ENCODE measurements around the gene THG1L.
A peak's percentile ranks its signal among the peaks of the same experiment; 100 is the strongest.
"Not testable (repeated sequence)": the region's sequence is repeated elsewhere in the genome, so short reads cannot be mapped to it uniquely, and the experiment has no call there.

The THG1L gene
- 9.3 to 12.4 (median 12.4) reads per million in 3 donors for total RNA-seq

DNA sequence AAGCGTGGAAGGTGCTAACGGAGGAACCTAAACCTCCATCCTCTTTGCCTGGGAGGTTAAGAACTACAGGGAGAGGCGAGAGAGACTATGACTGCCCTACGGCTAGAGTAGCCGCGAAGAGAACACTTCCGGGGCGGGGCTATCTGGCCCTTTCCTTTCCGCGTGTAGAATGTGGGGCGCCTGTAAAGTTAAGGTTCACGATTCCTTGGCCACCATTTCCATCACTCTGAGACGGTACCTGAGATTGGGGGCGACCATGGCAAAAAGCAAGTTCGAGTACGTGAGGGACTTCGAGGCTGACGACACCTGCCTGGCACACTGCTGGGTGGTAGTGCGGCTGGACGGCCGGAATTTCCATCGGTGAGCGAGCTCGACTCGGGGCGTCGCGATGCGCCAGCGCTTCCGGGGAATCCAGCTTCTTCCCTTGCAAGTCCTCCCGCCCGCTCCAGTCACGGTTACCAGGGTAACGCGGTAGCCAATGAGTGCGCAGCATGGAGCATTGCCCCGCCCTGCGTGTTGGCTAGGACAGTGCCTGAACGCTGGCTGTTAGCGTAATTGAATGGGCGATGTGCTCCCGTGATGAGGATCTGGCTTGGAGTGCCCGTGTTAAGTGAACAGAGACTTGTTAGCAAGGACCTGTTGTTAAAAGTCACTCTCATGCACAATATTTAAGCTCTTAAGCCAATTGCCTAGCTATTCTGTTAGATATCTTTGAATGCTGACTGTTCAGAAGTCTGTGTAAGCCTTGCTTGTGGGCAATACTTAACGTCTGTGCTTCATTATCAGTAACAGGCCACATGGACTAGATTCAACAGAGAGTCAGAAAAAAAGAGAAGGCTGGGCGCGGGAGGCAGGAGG lies at the start of gene THG1L:
Gene THG1L (plus strand): TSS at position 149 of the 858 bp plus-strand sequence. CDS start 21 bp downstream, at position 170.
- Histone ChIP-seq H3K27me3 (replicated peaks; ENCODE audit: control insufficient read depth, insufficient read depth, low read length, poor library complexity, severe bottlenecking) (no peaks in the 10 kb centered on the region), H3K4me3 (ENCODE audit: insufficient read depth, low read depth, low read length, poor library complexity, severe bottlenecking) (peak within 1 kb of the TSS; percentile 81), H3K9me3 (ENCODE audit: control insufficient read depth, low read length) (no peaks in the 10 kb centered on the region), H3K4me1 (ENCODE audit: control insufficient read depth, insufficient read depth, low read length, poor library complexity, severe bottlenecking) (peaks cover 6% of the 10 kb centered on the region), H3K27ac (ENCODE audit: insufficient read depth, low read length, poor library complexity, severe bottlenecking) (peak within 1 kb of the TSS; percentile 85), H3K36me3 (ENCODE audit: control insufficient read depth, insufficient read depth, low read length) (peaks cover 11% of the 10 kb centered on the region)
- peak; percentile 98 to 99 (median 98) for DNase-seq

DNA sequence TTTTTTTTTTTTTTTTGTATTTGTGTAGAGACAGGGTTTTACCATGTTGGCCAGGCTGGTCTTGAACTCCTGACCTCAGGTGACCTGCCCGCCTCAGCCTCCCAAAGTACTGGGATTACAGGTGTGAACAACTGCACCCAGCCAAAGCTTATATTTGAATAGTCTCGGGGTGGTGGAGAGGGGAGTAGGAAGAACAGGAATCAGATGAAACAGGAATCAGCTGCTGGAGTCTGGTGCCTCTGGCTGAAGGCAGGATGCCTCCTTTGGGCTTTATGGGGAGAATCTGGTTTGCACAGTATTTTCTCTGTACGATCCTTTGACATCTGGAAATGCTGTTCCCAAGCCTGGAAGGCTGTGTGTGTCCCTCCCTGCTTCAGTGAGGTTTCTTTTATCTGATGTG lies 49.0 kb upstream of the THG1L start:
- Histone ChIP-seq H3K36me3 (ENCODE audit: control insufficient read depth, insufficient read depth, low read length) (no peaks in the 10 kb centered on the region), H3K27ac (ENCODE audit: insufficient read depth, low read length, poor library complexity, severe bottlenecking) (no peak overlapping the region), H3K27me3 (replicated peaks; ENCODE audit: control insufficient read depth, insufficient read depth, low read length, poor library complexity, severe bottlenecking) (no peaks in the 10 kb centered on the region), H3K9me3 (ENCODE audit: control insufficient read depth, low read length) (no peaks in the 10 kb centered on the region), H3K4me3 (ENCODE audit: insufficient read depth, low read depth, low read length, poor library complexity, severe bottlenecking) (no peak overlapping the region), H3K4me1 (ENCODE audit: control insufficient read depth, insufficient read depth, low read length, poor library complexity, severe bottlenecking) (no peaks in the 10 kb centered on the region)
- DNase-seq = no peak

DNA sequence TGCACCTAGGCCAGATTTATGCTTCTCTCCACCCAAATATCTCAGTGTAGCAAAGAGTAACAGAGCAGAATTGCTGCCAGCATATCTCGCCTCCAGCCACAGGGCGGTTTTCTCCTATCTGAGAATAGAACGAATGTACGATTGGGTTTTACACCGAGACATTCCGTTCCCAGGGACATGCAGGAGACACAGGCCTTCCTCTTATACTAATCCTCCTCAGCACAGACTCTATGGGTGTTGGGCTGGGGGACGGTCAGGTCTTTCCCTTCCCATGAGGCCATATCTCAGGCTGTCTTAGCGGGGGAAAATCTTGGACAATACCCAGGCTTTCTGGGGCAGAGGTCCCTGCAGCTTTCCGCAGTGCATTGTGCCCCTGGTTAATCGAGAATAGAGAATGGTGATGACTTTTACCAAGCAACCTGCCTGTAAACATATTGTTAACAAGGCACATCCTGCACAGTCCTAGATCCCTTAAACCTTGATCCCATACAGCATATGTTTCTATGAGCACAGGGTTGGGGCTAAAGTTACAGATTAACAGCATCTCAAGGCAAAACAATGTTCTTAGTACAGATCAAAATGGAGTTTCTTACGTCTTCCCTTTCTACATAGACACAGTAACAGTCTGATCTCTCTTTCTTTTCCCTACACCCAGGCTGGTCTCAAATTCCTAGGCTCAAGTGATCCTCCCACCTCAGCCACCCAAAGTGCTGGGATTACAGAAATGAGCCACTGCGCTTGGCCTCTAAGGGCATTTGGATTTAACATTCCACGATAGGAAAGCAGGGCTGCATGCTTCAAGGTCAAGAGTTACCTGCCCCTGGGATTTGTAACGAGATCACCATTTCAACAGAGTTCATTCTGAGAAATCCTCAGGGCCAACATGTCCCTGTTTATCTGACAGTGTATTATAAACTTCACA lies 44.7 kb upstream of the THG1L start:
- not testable (repeated sequence) for H3K4me3 ChIP-seq (ENCODE audit: insufficient read depth, low read depth, low read length, poor library complexity, severe bottlenecking); H3K36me3 ChIP-seq (ENCODE audit: control insufficient read depth, insufficient read depth, low read length); DNase-seq; H3K9me3 ChIP-seq (ENCODE audit: control insufficient read depth, low read length); H3K4me1 ChIP-seq (ENCODE audit: control insufficient read depth, insufficient read depth, low read length, poor library complexity, severe bottlenecking); H3K27ac ChIP-seq (ENCODE audit: insufficient read depth, low read length, poor library complexity, severe bottlenecking); H3K27me3 ChIP-seq (replicated peaks; ENCODE audit: control insufficient read depth, insufficient read depth, low read length, poor library complexity, severe bottlenecking)

DNA sequence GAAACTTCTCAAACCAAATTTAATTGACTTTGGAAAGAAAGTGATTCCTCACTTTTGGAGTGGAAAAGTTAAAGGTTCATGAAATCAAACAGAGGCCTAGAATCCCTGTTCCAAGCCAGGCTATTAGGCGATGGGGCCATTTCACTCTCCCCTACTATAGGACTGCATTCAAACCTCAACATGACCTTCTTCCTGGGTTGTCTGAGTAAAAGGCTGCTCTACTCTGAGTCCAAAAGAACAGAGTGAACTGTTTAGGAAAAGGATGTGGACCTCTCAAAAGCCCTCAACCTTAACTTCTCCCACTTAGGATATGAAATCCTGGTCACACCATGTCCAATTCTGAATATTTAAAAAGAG lies 44.0 kb upstream of the THG1L start:
- no peak for DNase-seq
- Histone ChIP-seq H3K36me3 (ENCODE audit: control insufficient read depth, insufficient read depth, low read length) (no peaks in the 10 kb centered on the region), H3K9me3 (ENCODE audit: control insufficient read depth, low read length) (no peaks in the 10 kb centered on the region), H3K27me3 (replicated peaks; ENCODE audit: control insufficient read depth, insufficient read depth, low read length, poor library complexity, severe bottlenecking) (no peaks in the 10 kb centered on the region), H3K4me1 (ENCODE audit: control insufficient read depth, insufficient read depth, low read length, poor library complexity, severe bottlenecking) (no peaks in the 10 kb centered on the region), H3K4me3 (ENCODE audit: insufficient read depth, low read depth, low read length, poor library complexity, severe bottlenecking) (no peak overlapping the region), H3K27ac (ENCODE audit: insufficient read depth, low read length, poor library complexity, severe bottlenecking) (no peak overlapping the region)

DNA sequence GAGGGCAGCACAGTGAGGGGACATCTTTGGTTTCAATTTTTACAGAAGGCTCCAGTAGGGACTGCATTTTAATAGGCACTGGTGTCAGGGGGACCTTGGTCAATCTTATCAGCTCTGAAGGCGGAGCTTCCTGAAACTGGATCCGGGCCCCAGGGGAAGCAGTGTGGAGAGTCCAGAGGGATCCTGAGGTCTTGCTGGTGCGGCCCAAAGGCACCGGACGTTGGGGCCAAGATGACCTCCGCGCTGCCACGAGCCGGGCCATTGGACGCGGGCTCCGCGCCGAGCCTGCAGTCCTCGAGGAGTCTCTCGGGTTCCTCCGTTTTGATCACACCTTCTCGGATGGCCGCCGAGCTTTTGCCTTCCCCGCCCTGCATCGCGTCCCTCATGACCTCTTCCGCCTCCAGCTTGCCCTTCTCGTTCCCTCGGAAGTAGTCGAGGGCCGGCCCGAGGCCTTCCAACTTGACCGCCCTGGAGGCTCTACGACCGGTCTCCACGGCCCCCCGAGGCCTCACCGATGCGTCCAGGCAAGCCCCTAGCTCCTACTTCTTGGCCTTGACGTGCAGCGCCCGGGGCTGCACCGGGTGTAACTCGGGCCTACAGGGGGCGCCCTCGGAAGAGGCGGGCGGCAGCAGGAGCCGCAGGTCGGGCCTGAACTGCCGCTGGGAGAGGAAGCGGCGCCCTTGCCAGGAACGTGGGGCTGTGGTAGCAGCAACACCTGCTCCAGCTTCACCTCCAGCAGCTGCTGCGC lies 41.1 kb upstream of the THG1L start:
- Histone ChIP-seq H3K9me3 (ENCODE audit: control insufficient read depth, low read length) (no peaks in the 10 kb centered on the region), H3K4me3 (ENCODE audit: insufficient read depth, low read depth, low read length, poor library complexity, severe bottlenecking) (no peak overlapping the region), H3K36me3 (ENCODE audit: control insufficient read depth, insufficient read depth, low read length) (no peaks in the 10 kb centered on the region), H3K27ac (ENCODE audit: insufficient read depth, low read length, poor library complexity, severe bottlenecking) (no peak overlapping the region), H3K4me1 (ENCODE audit: control insufficient read depth, insufficient read depth, low read length, poor library complexity, severe bottlenecking) (no peaks in the 10 kb centered on the region), H3K27me3 (replicated peaks; ENCODE audit: control insufficient read depth, insufficient read depth, low read length, poor library complexity, severe bottlenecking) (no peaks in the 10 kb centered on the region)
- DNase-seq = peak in 1 of 3 donors; percentile 27

DNA sequence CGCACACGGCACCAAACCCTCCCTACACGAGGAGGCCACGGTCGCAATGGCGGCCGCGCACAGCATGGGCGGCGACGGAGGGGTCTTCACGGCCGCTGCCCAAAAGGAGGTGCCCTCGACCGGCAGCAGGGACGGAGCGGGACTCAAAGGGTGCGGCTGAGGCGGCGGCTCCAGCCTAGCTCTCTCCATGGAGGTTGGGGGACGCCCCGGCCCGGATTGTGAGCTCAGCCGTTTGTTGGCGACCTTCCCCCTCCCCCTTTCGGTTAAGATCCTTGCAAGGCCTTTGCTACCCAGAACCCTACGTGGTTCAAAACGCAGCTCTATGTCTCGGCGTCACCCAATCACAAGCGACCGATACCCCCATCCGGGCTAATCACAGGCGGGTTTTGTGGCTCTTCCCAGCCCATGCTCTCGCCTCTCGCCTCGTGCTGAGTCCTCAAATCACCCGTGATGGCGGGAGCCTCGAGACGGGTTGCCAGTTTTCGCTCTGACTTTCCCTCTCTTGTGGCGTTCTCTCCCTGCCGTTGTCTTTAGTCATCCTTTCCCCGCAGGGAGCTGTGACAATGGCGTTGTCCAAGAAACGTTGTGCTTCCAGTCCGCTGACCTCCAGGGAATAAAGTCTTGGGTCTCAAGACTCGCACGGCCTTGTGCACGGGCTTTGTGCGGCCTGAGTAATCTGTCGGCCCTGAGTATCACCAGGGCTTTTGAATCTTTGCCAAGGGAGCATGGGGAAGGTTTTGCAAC lies 40.4 kb upstream of the THG1L start:
- Histone ChIP-seq H3K27me3 (replicated peaks; ENCODE audit: control insufficient read depth, insufficient read depth, low read length, poor library complexity, severe bottlenecking) (no peaks in the 10 kb centered on the region), H3K27ac (ENCODE audit: insufficient read depth, low read length, poor library complexity, severe bottlenecking) (no peak overlapping the region), H3K9me3 (ENCODE audit: control insufficient read depth, low read length) (no peaks in the 10 kb centered on the region), H3K36me3 (ENCODE audit: control insufficient read depth, insufficient read depth, low read length) (no peaks in the 10 kb centered on the region), H3K4me1 (ENCODE audit: control insufficient read depth, insufficient read depth, low read length, poor library complexity, severe bottlenecking) (no peaks in the 10 kb centered on the region), H3K4me3 (ENCODE audit: insufficient read depth, low read depth, low read length, poor library complexity, severe bottlenecking) (no peak overlapping the region)
- no peak for DNase-seq

DNA sequence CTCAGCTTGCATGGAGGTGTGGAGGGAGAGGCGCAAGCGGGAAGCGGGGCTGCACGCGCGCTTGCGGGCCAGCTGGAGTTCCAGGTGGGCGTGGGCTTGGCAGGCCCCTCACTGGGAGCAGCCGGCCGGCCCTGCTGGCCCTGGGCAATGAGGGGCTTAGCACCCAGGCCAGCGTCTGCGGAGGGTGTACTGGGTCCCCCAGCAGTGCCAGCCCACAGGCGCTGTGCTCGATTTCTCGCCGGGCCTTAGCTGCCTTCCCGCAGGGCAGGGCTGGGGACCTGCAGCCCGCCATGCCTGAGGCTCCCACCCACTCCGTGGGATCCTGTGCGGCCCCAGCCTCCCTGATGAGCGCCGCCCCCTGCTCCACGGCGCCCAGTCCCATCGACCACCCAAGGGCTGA lies 37.4 kb upstream of the THG1L start:
- not testable (repeated sequence) for H3K9me3 ChIP-seq (ENCODE audit: control insufficient read depth, low read length); H3K36me3 ChIP-seq (ENCODE audit: control insufficient read depth, insufficient read depth, low read length); H3K4me3 ChIP-seq (ENCODE audit: insufficient read depth, low read depth, low read length, poor library complexity, severe bottlenecking); H3K27ac ChIP-seq (ENCODE audit: insufficient read depth, low read length, poor library complexity, severe bottlenecking); DNase-seq; H3K4me1 ChIP-seq (ENCODE audit: control insufficient read depth, insufficient read depth, low read length, poor library complexity, severe bottlenecking); H3K27me3 ChIP-seq (replicated peaks; ENCODE audit: control insufficient read depth, insufficient read depth, low read length, poor library complexity, severe bottlenecking)

DNA sequence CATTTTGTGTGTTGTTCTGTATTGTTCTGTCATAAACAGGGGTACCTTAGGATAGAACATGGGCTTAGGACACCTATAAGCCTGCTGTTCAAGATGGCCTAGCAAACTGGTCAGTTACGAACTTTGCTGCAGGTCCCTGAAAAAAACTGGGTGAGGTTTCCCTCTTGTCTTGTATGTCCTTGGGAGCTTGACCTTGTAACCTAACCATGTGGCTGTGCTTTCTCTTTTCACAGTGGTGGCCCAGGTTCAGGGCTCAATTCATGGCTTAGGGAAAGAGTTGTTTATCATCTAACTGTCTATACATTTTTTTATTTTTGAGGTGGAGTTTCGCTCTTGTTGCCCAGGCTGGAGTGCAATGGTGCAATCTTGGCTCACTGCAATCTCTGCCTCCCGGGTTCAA lies 35.1 kb upstream of the THG1L start:
- DNase-seq; H3K27me3 ChIP-seq (replicated peaks; ENCODE audit: control insufficient read depth, insufficient read depth, low read length, poor library complexity, severe bottlenecking); H3K36me3 ChIP-seq (ENCODE audit: control insufficient read depth, insufficient read depth, low read length); H3K4me3 ChIP-seq (ENCODE audit: insufficient read depth, low read depth, low read length, poor library complexity, severe bottlenecking); H3K27ac ChIP-seq (ENCODE audit: insufficient read depth, low read length, poor library complexity, severe bottlenecking); H3K4me1 ChIP-seq (ENCODE audit: control insufficient read depth, insufficient read depth, low read length, poor library complexity, severe bottlenecking); H3K9me3 ChIP-seq (ENCODE audit: control insufficient read depth, low read length): not testable (repeated sequence)

DNA sequence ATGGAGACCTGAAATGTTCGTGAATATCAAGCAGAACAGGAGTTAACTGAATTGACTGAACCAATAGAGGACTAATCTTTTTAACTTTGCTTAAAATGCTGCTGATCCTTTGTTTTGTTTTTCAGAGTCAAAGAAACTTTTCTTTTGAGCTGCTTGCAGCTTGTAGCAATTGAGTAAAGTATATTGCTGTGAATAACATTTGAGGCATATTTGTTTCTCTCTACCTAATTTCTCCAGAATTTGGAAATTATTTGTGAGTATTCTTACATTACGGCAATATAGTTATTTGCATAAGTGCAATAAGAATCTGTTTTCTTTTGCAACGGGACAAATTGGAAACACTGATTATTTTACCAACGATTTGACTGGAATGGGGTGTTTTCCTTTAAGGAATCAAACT lies 32.5 kb upstream of the THG1L start:
- not testable (repeated sequence) for H3K4me3 ChIP-seq (ENCODE audit: insufficient read depth, low read depth, low read length, poor library complexity, severe bottlenecking); H3K9me3 ChIP-seq (ENCODE audit: control insufficient read depth, low read length)

More for the DNA sequence above, 32.5 kb upstream of the THG1L start:
- H3K36me3 ChIP-seq (ENCODE audit: control insufficient read depth, insufficient read depth, low read length); H3K4me1 ChIP-seq (ENCODE audit: control insufficient read depth, insufficient read depth, low read length, poor library complexity, severe bottlenecking); DNase-seq; H3K27me3 ChIP-seq (replicated peaks; ENCODE audit: control insufficient read depth, insufficient read depth, low read length, poor library complexity, severe bottlenecking); H3K27ac ChIP-seq (ENCODE audit: insufficient read depth, low read length, poor library complexity, severe bottlenecking): not testable (repeated sequence)

Measured in effector memory CD4-positive, alpha-beta T cell (primary cell).